Glomerular endothelial cell (primary cell): ENCODE measurements around the gene SNX13. TPM values are rescaled to one million over a fixed set of nuclear protein-coding genes. Genes with fewer than 3 reads are reported as not detected.

Source experiments
- DNase-seq: peaks from one replicate; pipeline ENCODE4 v3.0.0-alpha.2; 2011; ENCODE audit warnings: low read depth, low spot score; ENCODE audit errors: extremely low read depth
- total RNA-seq: library from RNA; depleted of rRNA; stranded (reverse); fragments of >200 nt; gene quantifications from 2 replicates; pipeline ENCODE4 v1.2.3, GENCODE V29; 2015

The SNX13 gene
- total RNA-seq, 1 donor from 2014 or later: 22.0 TPM

GRCh38 chr7:17787257-17787656, 153.0 kb downstream of the SNX13 start:
- DNase-seq: no peak

- DNase-seq: no peak
Measured at GRCh38 chr7:17786314-17786852, 153.9 kb downstream of the SNX13 start.

- DNase-seq: no peak
Measured at GRCh38 chr7:17782216-17782549, 158.1 kb downstream of the SNX13 start.

- DNase-seq: no peak
Measured at GRCh38 chr7:17781491-17782215, 158.6 kb downstream of the SNX13 start.

GRCh38 chr7:17779381-17779780, 160.9 kb downstream of the SNX13 start:
- no peak for DNase-seq

GRCh38 chr7:17774716-17775288, 165.5 kb downstream of the SNX13 start:
- DNase-seq: no peak

- DNase-seq: no peak
Measured at GRCh38 chr7:17774248-17774647, 166.0 kb downstream of the SNX13 start.

- DNase-seq: no peak
Measured at GRCh38 chr7:17773289-17773626, 167.0 kb downstream of the SNX13 start.

- DNase-seq: no peak
Measured at GRCh38 chr7:17772581-17773288, 167.6 kb downstream of the SNX13 start.

GRCh38 chr7:17771901-17772408, 168.3 kb downstream of the SNX13 start:
- no peak for DNase-seq

GRCh38 chr7:17770710-17771375, 169.5 kb downstream of the SNX13 start:
- DNase-seq: no peak

GRCh38 chr7:17769918-17770317, 170.4 kb downstream of the SNX13 start:
- no peak for DNase-seq

GRCh38 chr7:17758008-17758407, 182.3 kb downstream of the SNX13 start:
- DNase-seq: no peak

GRCh38 chr7:17746020-17746530, 194.2 kb downstream of the SNX13 start:
- no peak for DNase-seq

- DNase-seq: no peak
Measured at GRCh38 chr7:17745610-17746009, 194.7 kb downstream of the SNX13 start.

- no peak for DNase-seq
Measured at GRCh38 chr7:17743316-17743715, 197.0 kb downstream of the SNX13 start.

GRCh38 chr7:17741426-17741825, 198.9 kb downstream of the SNX13 start:
- DNase-seq: no peak
